Measurements from ENCODE around the gene EHBP1L1.

EHBP1L1 gene

DNA sequence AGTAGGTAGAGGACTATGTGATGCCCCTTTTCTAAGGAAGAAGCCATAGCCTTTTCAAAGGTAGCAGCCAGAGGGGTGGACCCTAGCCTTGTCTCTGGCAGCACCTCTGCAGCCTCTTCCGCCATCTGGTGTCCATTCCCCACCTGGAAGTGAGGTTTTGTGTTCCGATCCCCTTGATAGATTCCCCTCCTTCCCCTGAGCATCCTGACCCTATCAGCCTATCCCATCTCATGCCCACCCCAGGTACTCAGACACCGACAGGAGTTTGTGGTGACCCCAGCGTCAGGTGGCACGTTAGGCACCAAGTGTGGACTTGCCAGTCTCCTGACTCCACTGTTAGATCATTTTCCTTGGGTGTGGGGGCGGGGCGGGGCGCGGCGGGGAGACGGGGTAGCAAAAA, 3.9 kb upstream of the EHBP1L1 start:
- Histone ChIP-seq H3K27ac (0 out of 2 replicates have a peak overlapping the region, but pooled peaks have one; percentile 30), H3K9me3 (ENCODE audit: low read depth, low read length) (no peaks in the 10 kb centered on the region), H3K4me3 (peak overlapping the region; percentile 98), H3K9ac (ENCODE audit: insufficient read length) (no peak overlapping the region), H3K36me3 (ENCODE audit: insufficient read depth, low read length) (peaks cover 4% of the 10 kb centered on the region; the same call in 1 of the 2 replicates)
- no peak for TF ChIP-seq FOXP2 (optimal IDR thresholded peaks at IDR 0.05; ENCODE audit: control extremely low read depth, extremely low read length, insufficient read depth)
- no peak for TF ChIP-seq POLR2AphosphoS5 (IDR thresholded peaks at IDR 0.05; ENCODE audit: borderline replicate concordance, low read depth, low read length)
- TF ChIP-seq EZH2 (IDR thresholded peaks at IDR 0.05), result no peak
- no peak for DNase-seq (ENCODE audit: low read depth, low spot score)

DNA sequence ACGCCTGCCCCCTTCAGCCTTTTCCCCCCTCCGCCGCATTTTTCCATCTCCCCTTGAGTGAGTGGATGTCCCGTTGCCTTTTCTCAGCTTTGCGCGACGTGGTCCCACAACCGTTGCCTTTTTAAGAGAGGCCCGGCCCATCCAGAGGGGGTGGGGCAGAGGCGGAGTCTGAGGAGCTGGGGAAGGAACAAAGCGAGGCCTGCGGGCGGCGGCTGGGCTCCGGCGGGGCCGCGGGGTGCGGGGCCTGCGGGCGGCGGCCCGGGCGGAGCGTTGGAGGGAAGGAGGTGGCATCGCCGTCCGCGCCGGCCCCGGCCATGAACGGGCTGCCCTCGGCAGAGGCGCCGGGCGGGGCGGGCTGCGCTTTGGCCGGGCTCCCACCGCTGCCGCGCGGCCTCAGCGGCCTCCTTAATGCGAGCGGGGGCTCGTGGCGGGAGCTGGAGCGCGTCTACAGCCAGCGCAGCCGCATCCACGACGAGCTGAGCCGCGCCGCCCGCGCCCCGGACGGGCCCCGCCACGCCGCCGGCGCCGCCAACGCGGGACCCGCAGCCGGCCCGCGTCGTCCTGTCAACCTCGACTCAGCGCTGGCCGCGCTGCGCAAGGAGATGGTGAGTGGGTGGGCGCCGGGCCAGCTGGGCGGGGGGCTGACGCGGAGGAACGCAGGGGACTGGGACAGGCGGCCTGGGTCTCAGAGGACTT, 3.3 kb upstream of the EHBP1L1 start, which contains the start of gene FAM89B:
Gene FAM89B (plus strand): TSS at position 183 of the 696 bp plus-strand sequence. CDS start 132 bp downstream, at position 315.
- TF ChIP-seq POLR2AphosphoS5 (IDR thresholded peaks at IDR 0.05; ENCODE audit: borderline replicate concordance, low read depth, low read length) (peak; percentile 46; the same call in 1 of the 2 replicates), FOXP2 (optimal IDR thresholded peaks at IDR 0.05; ENCODE audit: control extremely low read depth, extremely low read length, insufficient read depth) (no peak)
- Histone ChIP-seq H3K36me3 (ENCODE audit: insufficient read depth, low read length) (peaks cover 4% of the 10 kb centered on the region; the same call in 1 of the 2 replicates), H3K4me3 (peak within 1 kb of the TSS; percentile 98), H3K9ac (ENCODE audit: insufficient read length) (peak within 1 kb of the TSS; percentile 78), H3K9me3 (ENCODE audit: low read depth, low read length) (no peaks in the 10 kb centered on the region), H3K27ac (0 out of 2 replicates have a peak within 1 kb of the TSS, but pooled peaks have one; percentile 30)
- no peak for DNase-seq (ENCODE audit: low read depth, low spot score)

DNA sequence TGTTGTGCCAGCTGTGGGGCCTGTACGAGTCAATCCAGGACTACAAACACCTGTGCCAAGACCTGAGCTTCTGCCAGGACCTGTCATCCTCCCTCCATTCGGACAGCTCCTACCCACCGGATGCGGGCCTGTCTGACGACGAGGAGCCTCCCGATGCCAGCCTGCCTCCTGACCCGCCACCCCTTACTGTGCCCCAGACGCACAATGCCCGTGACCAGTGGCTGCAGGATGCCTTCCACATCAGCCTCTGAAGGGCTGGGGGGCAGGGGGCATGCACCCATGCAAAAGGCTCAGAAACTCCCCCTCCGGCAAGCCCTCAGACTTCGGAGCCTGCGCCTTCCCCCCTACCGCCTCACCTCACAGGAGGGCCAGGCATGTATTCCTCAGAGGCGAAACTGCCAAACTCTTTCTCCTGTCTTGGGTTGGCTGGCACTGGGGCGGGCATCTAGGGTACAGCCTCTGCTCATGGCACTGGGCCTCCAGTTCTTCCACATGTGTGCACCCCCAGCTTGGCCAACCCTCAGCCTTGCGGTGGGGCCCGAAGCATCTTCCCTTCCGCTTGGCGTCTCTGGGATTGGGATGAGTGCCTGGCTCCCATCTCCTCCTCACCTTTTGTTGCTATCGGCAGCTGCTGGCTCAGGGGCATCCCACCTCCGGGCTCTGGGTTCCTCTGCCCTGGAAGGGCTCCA, 2.3 kb upstream of the EHBP1L1 start:
- TF ChIP-seq FOXP2 (optimal IDR thresholded peaks at IDR 0.05; ENCODE audit: control extremely low read depth, extremely low read length, insufficient read depth), result no peak
- TF ChIP-seq EZH2 (IDR thresholded peaks at IDR 0.05), result no peak
- no peak for TF ChIP-seq POLR2AphosphoS5 (IDR thresholded peaks at IDR 0.05; ENCODE audit: borderline replicate concordance, low read depth, low read length)
- peaks cover 3% of the 10 kb centered on the region; the same call in 1 of the 2 replicates for H3K36me3 ChIP-seq (ENCODE audit: insufficient read depth, low read length)
- H3K9ac ChIP-seq (ENCODE audit: insufficient read length), result peak overlapping the region; percentile 78
- peak overlapping the region; percentile 98 for H3K4me3 ChIP-seq
- peak overlapping the region; percentile 50; the same call in 1 of the 2 replicates for H3K27ac ChIP-seq
- no peak for DNase-seq (ENCODE audit: low read depth, low spot score)
- no peaks in the 10 kb centered on the region for H3K9me3 ChIP-seq (ENCODE audit: low read depth, low read length)

DNA sequence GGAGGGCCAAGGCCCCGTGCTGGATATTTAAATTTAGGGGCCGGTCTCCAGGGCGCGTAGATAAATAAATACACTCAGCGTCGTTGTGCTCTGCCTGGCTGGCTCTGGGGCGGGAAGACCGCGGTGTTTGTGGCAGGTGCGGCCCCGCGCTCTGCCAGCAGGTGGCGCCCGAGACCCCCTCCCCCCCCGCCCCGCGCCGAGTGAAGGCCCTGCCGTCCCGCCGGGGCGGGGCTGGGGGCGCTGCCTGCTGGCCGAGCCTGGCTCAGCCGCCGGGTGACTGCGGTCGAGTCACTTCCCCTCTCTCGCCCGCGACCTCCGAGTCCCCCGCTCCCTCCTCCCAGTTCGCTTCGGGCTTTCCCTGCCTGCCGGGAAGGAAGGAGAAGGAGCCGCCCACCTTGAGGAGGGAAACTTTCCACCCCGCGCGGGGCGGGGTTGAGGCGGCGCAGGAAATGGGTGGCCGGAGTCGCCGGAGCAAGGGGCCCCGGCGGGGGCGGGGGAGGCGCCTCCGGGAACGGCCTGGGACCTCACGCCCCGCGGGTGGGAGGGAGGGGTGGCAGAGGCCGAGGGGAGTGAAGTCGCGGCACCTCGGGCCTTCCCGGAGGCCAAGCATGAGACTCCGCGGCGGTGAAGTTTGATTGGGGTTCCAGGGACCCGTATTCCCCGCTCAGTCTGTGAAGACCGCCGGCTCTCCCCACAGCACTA, 1.6 kb upstream of the EHBP1L1 start:
- no peak for TF ChIP-seq EZH2 (IDR thresholded peaks at IDR 0.05)
- peak; percentile 25; the same call in 1 of the 2 replicates for TF ChIP-seq POLR2AphosphoS5 (IDR thresholded peaks at IDR 0.05; ENCODE audit: borderline replicate concordance, low read depth, low read length)
- TF ChIP-seq FOXP2 (optimal IDR thresholded peaks at IDR 0.05; ENCODE audit: control extremely low read depth, extremely low read length, insufficient read depth), result no peak
- Histone ChIP-seq H3K4me3 (peak overlapping the region; percentile 98), H3K36me3 (ENCODE audit: insufficient read depth, low read length) (no peaks in the 10 kb centered on the region), H3K27ac (peak overlapping the region; percentile 50; the same call in 1 of the 2 replicates), H3K9ac (ENCODE audit: insufficient read length) (peak overlapping the region; percentile 47), H3K9me3 (ENCODE audit: low read depth, low read length) (no peaks in the 10 kb centered on the region)
- no peak for DNase-seq (ENCODE audit: low read depth, low spot score)

DNA sequence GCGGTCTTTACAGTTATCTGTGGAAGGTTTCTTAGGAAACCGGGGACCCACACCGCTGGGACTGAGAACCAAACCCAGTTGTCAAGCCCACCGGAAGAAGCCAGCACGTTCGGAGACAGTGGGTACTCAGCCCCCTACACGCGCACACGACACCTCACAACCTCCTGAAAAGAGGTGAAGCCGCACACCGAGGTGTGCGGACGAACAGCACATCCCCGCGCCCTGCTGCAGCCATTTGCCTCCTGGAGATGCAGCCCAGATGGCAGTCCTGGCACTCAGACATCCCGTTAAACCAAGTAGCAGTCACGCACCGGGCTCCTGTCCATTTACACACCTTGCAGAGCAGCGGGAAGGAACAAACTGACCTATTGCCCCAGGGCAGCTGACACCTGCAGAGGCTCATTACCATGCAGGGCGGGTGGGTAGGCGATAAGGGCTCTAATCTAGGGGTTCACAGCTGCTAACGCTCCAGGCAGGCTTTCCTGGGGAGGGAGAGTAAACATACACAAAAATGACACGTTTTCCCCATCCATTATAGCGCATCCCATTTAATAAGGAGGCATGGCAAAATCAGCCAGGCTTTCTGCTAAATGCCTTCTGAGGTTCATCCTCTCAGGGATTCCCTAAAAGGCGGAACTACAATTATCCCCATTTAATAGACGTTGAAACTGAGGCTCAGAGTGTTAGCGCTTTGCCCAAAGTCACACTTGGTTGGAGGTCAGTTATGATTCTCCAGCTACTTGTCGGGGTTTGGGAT, 864 bp upstream of the EHBP1L1 start:
- Histone ChIP-seq H3K9ac (ENCODE audit: insufficient read length) (no peak overlapping the region), H3K27ac (peak overlapping the region; percentile 50; the same call in 1 of the 2 replicates)
- TF ChIP-seq FOXP2 (optimal IDR thresholded peaks at IDR 0.05; ENCODE audit: control extremely low read depth, extremely low read length, insufficient read depth) (no peak), POLR2AphosphoS5 (IDR thresholded peaks at IDR 0.05; ENCODE audit: borderline replicate concordance, low read depth, low read length) (peak; percentile 15; the same call in 1 of the 2 replicates), EZH2 (IDR thresholded peaks at IDR 0.05) (no peak)

DNA sequence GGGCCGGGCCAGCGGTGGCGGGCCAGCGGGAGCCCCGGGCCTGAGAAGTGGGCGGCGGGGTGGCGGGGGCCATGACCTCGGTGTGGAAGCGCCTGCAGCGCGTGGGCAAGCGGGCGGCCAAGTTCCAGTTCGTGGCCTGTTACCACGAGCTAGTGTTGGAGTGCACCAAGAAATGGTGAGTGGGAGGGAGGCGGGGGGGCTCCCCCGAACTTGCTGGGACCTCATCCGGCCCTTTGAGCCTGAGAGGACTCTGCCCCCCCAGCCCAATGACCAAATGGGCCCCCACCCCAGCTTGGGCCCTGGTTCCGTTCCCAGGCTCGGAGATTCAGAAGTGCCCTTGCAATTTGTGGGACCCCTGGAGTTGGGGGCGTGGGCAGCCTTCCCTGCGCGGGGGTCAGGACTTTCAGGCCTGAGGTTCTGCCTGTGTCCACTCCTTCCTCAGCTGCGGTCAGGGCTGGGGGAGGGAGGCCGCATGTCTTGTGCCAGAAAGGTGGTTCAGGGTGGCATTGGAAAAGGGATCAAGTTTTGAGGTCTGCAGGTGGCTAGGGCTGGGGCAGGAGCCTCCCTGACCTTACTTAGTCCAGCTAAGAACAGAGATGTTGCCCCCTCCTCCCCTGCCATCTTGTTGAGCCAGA, 496 bp downstream of the EHBP1L1 start:
- Histone ChIP-seq H3K27ac (no peak overlapping the region), H3K4me3 (peak overlapping the region; percentile 98), H3K36me3 (ENCODE audit: insufficient read depth, low read length) (no peaks in the 10 kb centered on the region), H3K9ac (ENCODE audit: insufficient read length) (peak overlapping the region; percentile 82), H3K9me3 (ENCODE audit: low read depth, low read length) (no peaks in the 10 kb centered on the region)
- no peak for DNase-seq (ENCODE audit: low read depth, low spot score)
- no peak for TF ChIP-seq EZH2 (IDR thresholded peaks at IDR 0.05)
- no peak for TF ChIP-seq POLR2AphosphoS5 (IDR thresholded peaks at IDR 0.05; ENCODE audit: borderline replicate concordance, low read depth, low read length)
- no peak for TF ChIP-seq FOXP2 (optimal IDR thresholded peaks at IDR 0.05; ENCODE audit: control extremely low read depth, extremely low read length, insufficient read depth)

More for the DNA sequence above, 864 bp upstream of the EHBP1L1 start:
- Histone ChIP-seq H3K4me3 (peak overlapping the region; percentile 98), H3K9me3 (ENCODE audit: low read depth, low read length) (no peaks in the 10 kb centered on the region), H3K36me3 (ENCODE audit: insufficient read depth, low read length) (no peaks in the 10 kb centered on the region)
- no peak for DNase-seq (ENCODE audit: low read depth, low spot score)
